G401.6 (cell line): ENCODE data around the gene GALNT4.

Experiments
- FAIRE-seq: peaks from 2 replicates; lab custom pipeline; 2012; peaks lifted over from hg19 to GRCh38; lab: Jason Lieb, UNC

Gene GALNT4

DNA sequence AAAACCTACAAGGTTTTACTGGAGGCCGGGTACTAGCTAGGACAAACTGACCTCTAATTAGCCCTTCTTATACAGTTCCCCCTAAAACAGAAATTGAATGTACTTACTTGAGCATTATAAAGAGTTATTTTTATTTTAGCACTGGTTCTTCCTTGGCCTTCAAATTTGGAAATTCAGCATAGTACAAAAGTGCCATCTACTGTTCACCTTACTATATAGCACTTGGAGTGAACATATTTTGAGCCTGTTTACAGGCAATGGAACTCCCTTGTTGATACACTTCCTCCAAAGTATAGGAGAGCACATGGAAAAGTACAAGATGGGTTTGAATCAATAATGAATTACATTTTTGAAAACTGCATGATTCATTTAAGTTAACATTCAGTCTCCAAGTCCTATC, 5.1 kb upstream of the GALNT4 start:
- peak; percentile 95 for FAIRE-seq

DNA sequence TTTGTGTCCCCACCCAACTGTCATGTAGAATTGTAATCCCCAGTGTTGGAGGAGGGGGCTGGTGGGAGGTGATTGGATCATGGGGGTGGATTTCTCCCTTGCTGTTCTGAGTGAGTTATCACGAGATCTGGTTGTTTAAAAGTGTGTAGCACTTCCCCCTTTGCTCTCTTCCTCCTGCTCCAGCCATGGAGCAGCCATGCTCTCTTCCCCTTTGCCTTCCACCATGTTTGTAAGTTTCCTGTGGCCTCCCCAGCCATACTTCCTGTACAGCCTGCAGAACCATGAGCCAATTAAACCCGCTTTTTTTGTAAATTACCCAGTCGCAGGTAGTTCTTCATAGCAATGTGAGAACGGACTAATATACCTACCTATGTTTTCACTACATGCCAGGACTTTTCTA, 3.8 kb upstream of the GALNT4 start:
- no peak for FAIRE-seq

DNA sequence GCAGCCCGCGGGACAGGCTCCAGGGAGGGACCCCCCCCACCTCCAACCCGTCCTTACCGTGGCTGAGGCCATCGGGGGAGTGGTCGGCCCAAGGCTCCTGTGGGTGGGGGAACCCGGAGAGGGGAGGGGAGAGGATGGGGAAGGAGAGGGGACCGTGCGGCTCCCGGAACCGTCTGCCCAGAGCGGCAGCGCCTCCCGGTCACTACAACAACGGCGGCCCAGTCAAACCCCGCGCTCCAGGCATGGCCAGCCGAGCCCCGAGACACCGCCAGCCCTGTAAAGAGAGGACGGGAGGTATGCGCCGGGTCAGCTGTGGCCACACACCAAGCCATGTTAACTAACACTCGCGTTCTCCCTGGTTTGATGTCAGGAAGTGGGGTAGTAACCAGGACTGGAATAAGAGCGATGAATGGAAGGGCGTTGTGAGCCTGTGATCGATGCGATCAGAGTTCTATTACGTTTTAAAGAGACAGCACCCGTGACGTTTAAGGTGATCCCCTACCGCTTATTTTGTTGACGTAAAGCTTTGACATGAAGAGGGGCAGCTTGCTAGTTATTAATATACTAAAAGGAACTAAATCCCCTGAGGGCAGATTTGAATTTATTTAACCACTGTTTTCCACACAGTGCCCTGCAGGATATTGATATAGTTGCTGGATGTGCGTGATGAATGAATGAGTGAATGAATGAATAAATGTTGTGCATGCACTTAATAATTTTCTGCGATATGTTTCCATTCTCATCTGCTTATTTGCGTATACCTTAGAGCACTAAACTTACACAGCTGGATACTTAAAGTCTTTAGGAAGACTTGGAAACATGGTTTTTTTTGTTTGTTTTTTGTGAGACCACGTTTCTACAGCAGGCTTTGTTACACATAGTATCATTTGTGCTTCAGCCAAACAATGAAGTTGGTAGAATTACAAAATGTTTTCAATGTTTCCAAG, 1.5 kb upstream of the GALNT4 start, which contains the start of gene POC1B:
Gene POC1B (minus strand): TSS at position 224 of the 947 bp plus-strand sequence. CDS start 152 bp downstream, at position 72.
- peak; percentile 75 for FAIRE-seq

DNA sequence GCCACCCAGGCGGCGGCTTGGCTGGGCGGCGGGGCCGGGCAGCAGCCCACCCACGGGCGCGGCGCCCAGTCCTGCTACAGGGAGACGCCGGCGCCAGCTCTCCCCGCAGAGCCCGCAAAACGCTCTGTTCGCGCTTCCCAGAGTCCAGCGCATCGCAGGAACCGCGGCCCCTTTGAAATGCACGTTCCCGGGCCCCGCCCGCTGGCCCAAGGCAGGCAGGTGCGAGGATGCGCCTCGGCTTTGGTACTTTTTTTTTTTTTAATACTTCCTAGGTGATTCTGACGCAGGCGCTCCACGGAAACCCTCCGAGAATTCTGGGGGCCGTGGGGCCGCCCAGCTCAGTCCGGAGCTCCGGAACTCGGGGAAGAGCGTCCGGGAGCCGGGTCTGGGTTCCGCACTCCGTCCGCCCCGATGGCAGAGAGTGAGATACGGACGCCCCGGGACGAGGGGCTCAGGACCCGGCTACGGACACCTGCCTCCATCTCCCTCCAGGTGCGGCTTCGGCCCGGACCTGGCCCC, 768 bp upstream of the GALNT4 start:
- no peak for FAIRE-seq

DNA sequence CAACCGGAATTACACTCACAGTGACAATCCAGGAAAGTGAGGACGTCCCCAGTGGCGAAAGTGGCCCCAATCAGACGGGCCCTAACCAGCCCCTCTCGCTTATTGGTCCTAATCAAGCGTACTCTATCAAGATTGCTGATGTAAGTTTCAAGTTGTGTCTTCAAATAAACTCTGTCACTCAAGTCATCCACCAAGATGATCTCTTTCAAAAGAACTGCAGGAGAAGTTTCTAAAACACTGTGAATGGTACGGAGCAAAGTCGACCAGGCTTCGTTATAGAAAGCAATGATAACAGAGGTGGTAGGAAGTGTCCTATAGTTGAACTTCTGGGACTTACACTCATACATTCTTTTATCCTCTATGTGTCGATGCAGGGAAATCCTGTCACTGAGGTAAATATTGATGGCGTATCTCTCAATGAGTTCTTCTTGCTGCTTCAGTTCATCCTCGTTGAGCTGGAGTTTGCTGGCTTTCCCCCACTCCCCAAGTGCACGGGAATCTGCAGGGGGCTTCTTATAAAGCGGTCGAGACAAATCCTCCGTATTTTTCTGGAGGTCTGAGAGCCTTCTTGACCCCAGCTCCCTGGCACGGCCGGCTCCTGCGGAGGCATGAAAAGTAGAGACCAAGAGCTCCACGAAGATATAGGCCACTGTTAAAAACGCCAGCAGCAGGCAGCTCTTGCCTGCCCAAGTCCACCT, 604 bp downstream of the GALNT4 start:
- no peak for FAIRE-seq

DNA sequence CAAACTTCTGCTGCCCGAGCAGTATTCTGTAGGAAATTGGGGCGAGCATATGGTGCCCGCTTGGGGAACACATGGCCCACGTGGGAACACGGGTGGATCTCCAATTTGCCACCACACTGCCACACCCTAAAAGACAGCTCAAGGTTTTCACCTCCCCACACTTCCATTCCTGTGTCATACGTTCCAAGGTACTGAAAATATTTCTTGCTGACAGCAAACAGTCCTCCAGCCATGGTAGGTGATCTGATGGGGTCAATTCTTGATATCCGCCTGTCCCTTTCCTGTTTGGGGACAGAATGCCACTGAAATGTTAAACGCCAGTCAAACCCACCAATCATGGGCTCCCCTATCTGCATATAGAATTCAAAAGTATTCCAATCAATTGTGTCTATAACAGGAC, 1.2 kb downstream of the GALNT4 start:
- no peak for FAIRE-seq

DNA sequence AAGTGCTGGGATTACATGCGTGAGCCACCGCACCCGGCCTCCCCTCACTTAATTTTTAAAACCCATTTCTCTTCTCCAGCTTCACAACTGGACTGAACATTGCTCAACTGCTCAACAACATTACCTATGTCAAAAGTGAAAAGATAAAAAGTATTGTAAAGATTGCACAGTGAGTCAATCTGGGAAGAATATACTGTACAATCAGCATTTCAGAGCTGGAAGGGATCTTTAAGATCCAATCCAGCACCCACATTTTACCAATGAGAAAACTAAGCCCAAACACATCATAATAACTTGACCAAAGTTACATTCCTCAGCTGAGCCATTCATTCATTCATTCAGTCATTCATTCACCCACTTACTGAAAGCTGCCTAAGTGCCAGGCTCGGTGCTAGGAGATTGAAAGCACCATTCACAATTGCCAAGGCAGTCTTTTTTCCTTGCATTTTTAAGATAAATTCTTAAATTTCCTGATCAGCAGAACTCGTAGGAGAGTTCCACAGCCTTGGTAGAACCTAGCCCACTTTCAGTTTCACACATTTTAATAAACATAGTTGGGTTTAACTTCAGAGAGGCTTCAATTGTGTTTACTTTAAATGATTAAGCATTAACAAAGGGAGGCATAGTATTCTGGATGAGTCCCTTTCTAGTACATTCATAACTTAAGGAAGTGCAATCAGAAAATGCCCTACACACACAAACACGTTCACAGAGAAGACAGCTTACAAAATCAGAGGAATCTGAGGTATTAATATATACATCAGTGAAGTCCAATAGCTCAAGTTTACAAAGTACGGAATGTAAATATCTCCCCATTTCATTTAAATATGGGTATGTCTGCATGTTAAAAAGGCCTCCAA, 3.0 kb downstream of the GALNT4 start:
- no peak for FAIRE-seq

DNA sequence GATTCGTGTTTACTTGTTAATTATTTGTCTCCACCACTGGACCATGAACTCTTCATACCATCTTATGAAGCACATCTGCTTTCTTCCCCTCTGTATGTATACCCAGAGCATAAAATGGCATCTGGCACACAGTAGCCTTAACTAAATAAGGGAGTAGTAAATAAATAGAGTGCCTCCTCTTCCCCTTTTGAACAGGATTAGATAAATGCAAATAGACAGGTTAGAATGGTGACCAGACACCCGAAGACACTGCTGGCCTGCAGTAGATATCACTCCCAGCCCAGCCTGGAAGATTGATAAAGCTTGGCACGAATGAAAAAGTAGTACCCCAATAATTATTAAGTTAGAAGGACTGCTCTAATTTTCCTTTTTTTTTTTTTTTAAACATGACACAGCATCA, 6.9 kb downstream of the GALNT4 start:
- no peak for FAIRE-seq

DNA sequence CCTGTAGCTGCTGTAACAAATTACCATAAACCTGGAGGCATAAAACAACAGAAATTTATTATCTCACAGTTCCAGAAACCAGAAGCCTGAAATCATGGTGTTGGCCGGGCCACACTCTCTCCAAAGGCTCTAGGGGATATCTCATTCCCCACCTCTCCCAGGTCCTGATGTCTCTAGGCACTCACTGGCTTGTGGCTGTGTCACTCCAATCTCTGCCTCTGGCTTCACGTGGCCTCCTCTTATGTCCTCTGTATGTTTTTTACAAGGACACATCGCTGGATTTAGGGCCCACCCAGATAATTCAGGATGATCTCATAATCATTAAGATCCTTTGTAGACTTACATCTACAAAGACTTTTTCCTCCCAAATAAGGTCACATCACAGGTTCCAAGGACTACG, 8.0 kb downstream of the GALNT4 start:
- FAIRE-seq, result no peak

DNA sequence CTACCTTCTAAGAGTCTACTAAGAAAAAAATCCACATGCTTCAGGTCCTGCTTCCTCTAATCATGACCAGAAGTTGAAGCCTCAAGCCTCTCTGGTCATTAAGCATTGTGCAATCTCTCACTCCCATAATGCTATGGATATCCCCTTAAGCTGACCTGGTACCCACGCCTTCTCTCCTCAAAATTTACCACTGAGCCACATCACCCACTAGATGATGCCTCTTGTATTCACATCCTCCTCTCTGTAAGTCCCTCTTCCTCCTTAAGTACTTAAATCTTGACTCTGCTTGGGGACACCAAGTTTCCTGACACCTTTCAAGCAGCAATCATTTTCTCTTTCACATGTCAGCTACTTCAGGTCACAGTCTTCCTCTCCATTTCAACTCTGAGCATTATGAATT, 9.8 kb downstream of the GALNT4 start:
- no peak for FAIRE-seq

DNA sequence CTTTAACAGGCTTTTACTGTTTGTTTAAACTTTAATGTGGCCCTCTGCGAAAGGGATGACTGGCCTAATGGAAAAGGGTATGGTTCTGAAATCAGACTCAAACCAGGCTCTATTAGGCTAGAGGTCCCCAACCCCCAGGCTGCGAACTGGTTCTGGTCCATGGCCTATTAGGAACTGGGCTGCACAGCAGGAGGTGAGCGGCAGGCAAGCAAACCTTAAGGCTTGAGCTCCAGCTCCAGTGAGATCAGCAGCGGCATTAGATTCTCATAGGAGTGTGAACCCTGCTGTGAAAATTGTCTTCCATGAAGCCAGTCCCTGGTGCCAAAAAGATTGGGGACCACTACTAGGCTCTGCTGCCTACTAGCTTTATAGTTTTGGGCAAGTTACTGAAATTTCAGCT, 11.1 kb downstream of the GALNT4 start:
- no peak for FAIRE-seq

DNA sequence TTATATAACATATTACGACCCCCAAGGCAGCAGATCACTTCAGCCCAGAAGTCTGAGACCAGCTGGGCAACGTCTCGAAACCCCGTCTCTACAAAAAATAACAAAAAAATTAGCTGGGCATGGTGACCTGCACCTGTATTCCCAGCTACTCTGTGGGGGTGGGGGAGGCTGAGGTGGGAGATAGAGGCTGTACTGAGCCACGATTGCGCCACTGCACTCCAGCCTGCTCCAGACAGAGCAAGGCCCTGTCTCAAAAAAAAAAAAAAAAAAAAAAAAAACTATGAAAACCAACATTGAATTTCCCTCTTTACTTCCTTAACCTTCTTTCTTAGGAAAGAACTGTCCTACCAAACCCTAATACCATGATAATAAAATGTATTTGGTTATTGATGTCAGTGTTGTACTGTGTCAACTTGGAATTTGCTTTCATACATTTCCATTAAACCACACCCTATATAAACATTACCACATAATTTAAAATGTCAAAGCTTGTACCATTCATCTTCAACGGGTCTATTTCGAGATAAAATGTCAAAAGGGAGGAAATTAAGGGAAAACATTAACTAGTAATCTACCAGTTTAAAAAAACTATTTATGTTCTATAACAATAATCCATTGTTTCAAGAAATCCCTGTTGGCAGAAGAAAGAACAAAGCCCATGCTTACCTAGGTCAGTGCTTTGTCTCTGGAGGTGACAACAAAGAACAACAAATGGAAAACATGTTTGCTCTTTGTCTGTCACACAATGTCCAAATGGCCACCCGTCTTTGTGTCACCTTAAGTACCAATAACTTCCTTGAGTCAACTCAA, 17.4 kb downstream of the GALNT4 start:
- FAIRE-seq, result no peak

DNA sequence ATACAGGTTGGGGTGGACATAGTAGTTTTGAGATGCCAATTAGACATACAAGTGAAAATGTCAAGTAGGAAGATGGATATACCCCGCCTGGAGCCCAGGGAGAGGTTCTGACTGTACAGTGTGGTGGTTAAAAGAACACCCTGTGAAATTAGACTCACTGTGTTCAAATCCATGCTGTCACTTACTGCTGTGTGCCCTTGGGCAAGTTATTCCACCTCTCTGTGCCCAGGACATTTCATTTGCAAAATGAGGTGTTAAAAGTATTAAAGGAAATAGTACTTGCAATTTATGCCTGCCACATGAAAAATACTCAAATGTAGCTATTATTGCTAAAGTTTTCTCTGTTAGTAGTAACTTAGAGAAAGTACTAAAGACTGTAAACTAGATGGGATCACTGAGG, 18.5 kb downstream of the GALNT4 start:
- no peak for FAIRE-seq

DNA sequence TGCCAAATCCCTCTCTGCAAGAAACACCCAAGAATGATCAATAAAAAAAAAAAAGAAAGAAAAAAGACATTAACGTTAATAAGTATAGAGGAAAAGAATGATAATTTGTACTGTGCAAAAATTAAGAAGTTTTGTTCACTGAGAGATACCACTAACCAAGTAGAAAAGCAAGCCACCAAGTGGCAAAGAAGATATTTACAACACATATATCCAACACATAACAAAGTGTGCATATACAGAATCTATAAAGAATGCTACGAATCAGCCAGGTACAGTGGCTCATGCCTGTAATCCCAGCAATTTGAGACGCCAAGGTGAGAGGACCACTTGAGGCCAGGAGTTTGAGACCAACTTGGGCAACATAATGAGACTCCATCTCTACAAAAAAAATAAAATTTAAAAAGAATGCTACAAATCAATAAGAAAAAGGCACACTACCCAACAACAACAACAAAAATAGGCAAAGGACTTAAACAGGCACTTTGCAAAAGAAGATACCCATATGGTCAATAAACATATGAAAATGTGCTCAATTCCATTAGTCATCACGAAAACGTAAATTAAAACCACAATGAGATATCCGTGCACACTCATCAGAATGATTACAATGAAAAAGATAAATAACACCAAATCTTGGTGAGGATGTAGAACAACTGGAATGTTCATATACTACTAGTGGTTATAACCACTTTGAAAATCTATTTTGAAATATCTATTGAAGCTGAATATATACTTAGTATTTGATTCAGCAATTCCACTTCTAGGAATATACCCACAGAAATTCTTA, 19.8 kb downstream of the GALNT4 start:
- no peak for FAIRE-seq

DNA sequence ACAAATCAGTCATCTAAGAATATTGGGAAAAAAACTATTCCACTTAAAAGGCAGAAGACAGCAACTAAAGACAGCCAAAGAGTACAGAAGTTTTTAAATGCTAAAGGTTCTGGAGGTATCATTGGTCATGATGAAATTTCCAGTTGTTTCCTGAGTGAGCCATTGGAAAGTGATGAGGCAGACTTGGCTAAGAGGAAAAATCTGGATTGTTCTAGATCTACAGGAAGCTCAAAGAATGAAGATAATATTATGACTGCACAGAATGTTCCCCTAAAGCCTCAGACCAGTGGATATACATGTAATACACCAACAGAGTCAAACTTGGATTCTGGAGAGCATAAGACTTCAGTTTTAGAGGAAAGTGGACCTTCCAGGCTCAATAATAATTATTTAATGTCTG, 22.8 kb downstream of the GALNT4 start:
- no peak for FAIRE-seq

DNA sequence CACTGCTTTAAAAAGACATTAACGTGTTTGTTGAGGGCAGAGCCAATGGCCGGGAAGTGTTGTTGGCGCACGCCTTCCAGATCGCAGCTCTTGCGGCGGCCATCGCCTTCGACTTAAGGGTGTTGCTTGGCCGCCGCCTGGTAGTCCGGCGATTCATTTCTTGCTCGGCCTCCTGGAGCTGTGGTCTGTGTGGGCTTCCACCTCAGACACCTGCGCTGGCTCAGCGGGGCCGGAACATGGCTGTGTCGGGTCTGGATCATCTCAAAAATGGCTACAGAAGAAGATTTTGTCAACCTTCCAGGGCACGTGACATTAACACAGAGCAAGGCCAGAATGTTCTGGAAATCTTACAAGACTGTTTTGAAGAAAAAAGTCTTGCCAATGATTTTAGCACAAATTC, 24.7 kb downstream of the GALNT4 start:
- FAIRE-seq, result no peak

DNA sequence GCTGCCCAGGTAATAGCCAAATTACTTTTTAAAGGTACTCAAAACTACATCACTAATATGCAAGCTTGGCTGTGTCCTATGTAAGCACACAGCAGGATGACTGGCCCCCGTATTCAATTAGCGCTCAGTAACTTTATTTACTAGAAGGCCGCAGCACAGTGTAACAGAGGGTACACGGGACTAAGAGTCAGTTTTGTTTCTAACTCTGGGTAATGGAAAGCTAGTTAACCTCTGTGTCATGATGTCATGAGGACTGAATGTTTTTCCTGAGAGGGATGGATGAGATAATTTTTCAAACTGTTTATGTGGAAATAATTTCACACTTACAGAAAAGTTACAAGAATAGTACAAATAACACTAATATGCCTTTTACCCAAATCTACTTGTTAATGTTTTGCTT, 27.1 kb downstream of the GALNT4 start:
- FAIRE-seq, result no peak

DNA sequence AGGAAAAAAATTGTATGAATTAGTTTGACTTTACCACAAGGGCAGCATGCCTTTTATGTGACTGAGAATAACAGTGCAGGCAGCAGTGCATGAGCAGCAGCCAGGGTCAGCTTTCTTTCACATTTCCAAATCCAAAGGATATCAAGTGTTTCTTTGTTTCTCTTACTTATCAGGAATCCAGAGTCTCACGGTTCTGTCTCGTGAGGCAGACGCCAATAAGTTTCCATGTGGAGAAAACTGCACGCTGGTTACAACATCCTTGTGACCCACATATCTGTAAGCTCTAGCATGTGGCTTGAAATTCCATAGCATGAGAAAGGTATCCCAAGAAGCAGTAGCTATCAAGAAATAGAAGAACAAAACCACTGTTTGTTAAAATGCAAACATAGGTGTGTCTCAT, 27.6 kb downstream of the GALNT4 start:
- FAIRE-seq, result no peak

DNA sequence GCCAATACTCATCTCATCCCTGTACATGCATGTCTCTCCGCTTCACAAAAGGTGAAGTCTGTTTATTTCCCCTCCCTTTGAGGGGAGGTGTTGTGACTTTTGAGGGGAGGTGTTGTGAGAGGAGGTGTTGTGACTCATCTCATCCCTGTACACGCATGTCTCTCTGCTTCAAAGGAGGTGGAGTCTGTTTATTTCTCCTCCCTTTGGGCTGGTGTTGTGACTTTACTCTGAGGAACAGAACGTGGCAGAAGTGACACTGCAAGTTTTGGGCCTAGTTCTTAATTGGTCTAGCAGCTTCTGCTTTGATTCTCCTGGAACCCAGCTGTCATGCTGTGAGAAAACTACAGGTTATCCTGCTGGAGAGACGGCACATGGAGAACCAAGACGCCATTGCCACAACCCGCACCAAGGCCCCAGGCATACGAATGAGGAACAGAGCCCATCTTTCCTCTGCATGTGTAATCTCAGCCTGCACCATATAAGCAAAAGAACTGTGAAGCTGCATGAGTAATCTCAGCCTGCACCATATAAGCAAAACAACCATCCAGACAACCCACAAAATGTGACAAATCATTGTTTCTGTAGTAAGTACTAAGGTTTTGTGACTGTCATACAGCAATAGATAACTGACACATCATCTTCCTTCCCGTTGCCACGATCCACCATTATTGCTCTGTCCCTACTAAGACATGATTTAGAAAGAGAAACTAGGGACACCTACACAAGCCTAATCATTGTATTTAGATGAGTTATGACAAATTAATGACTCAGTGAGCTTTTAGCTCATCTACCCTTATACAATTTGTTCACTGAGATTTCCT, 30.0 kb downstream of the GALNT4 start:
- FAIRE-seq, result no peak
